HFFc6 (cell line): ENCODE data around the gene GALNT2. TPM values are rescaled to one million over a fixed set of nuclear protein-coding genes. Genes with fewer than 3 reads are reported as not detected.

ENCODE experiments used
- DNase-seq: peaks from one replicate; pipeline ENCODE4 v3.0.0-alpha.2; 2018
- H3K27ac Mint-ChIP-seq: 2 replicates; pipeline ENCODE4 v1.8.0; 2020; ENCODE audit warnings: mild to moderate bottlenecking, mixed read lengths
- H3K27me3 Mint-ChIP-seq: 2 replicates; pipeline ENCODE4 v1.8.0; 2021; ENCODE audit warnings: mild to moderate bottlenecking, moderate library complexity, mixed read lengths; ENCODE audit not compliant: insufficient read depth
- H3K36me3 Mint-ChIP-seq: 2 replicates; pipeline ENCODE4 v1.8.0; 2021; ENCODE audit warnings: low read depth, mixed read lengths
- H3K4me1 Mint-ChIP-seq: 2 replicates; pipeline ENCODE4 v1.8.0; 2020; ENCODE audit warnings: low read depth, mixed read lengths
- H3K4me3 Mint-ChIP-seq: 2 replicates; pipeline ENCODE4 v1.8.0; 2020; ENCODE audit warnings: mild to moderate bottlenecking, moderate library complexity, mixed read lengths
- H3K9me3 Mint-ChIP-seq: 2 replicates; pipeline ENCODE4 v1.8.0; 2020; ENCODE audit warnings: mild to moderate bottlenecking, mixed read lengths
- CTCF ChIP-seq: fragments of 200-600 bp; sonication (generic); IDR thresholded peaks from 2 replicates; pipeline ENCODE4 v1.5.0; 2021; ENCODE audit warnings: antibody characterized with exemption, mild to moderate bottlenecking
- total RNA-seq, 6 experiments: library from RNA; stranded (reverse); fragmentation: NEBNext Ultra II Directional; extraction: Animal tissue kit (Norgen Biotek cat#: 25700); gene quantifications; 2 replicates in 1 of 6; 3 replicates in 5 of 6; pipeline ENCODE4 v1.2.3, GENCODE V29; 2021

The GALNT2 gene
- total RNA-seq, 6 experiments from 2014 or later: 174 to 194 (median 181) TPM

GRCh38 chr1:230052018-230052417, 15.0 kb upstream of the GALNT2 start:
- Mint-ChIP-seq H3K4me1 (peaks cover 4% of the 10 kb centered on the region), H3K9me3 (no peaks in the 10 kb centered on the region), H3K4me3 (no peak overlapping the region), H3K36me3 (no peaks in the 10 kb centered on the region), H3K27ac (no peak overlapping the region), H3K27me3 (peaks cover 29% of the 10 kb centered on the region)
- no peak for TF ChIP-seq CTCF
- no peak for DNase-seq

- DNase-seq: no peak
- no peaks in the 10 kb centered on the region for H3K4me1 Mint-ChIP-seq
- no peak overlapping the region for H3K27ac Mint-ChIP-seq
- no peaks in the 10 kb centered on the region for H3K36me3 Mint-ChIP-seq
- H3K4me3 Mint-ChIP-seq: no peak overlapping the region
- TF ChIP-seq CTCF: no peak
- H3K9me3 Mint-ChIP-seq: no peaks in the 10 kb centered on the region
- peaks cover 33% of the 10 kb centered on the region for H3K27me3 Mint-ChIP-seq
Observed at GRCh38 chr1:230052665-230053064, 14.4 kb upstream of the GALNT2 start.

GRCh38 chr1:230054092-230054749, 12.8 kb upstream of the GALNT2 start:
- Mint-ChIP-seq H3K27ac (no peak overlapping the region), H3K4me1 (no peaks in the 10 kb centered on the region), H3K9me3 (no peaks in the 10 kb centered on the region), H3K27me3 (peaks cover 29% of the 10 kb centered on the region), H3K36me3 (no peaks in the 10 kb centered on the region), H3K4me3 (no peak overlapping the region)
- no peak for TF ChIP-seq CTCF
- DNase-seq: no peak

GRCh38 chr1:230056098-230056497, 10.9 kb upstream of the GALNT2 start:
- TF ChIP-seq CTCF: no peak
- Mint-ChIP-seq H3K9me3 (peaks cover 4% of the 10 kb centered on the region), H3K27me3 (peaks cover 29% of the 10 kb centered on the region), H3K4me3 (no peak overlapping the region), H3K4me1 (no peaks in the 10 kb centered on the region), H3K27ac (no peak overlapping the region), H3K36me3 (no peaks in the 10 kb centered on the region)
- DNase-seq: no peak

- peaks cover 29% of the 10 kb centered on the region for H3K27me3 Mint-ChIP-seq
- no peak for DNase-seq
- TF ChIP-seq CTCF: no peak
- H3K9me3 Mint-ChIP-seq: peaks cover 5% of the 10 kb centered on the region
- no peak overlapping the region for H3K4me3 Mint-ChIP-seq
- no peak overlapping the region for H3K27ac Mint-ChIP-seq
- H3K4me1 Mint-ChIP-seq: no peaks in the 10 kb centered on the region
- H3K36me3 Mint-ChIP-seq: no peaks in the 10 kb centered on the region
Observed at GRCh38 chr1:230057100-230057499, 9.9 kb upstream of the GALNT2 start.
